Endothelial cell of umbilical vein (primary cell): Measurements from ENCODE around the gene ZBTB20. TPM values are rescaled to one million over a fixed set of nuclear protein-coding genes. Genes with fewer than 3 reads are reported as not detected.

Experiments
- BruUV-seq: library from RNA; stranded (reverse); fragments of 400-500 nt; replicated peaks from 2 replicates; lab custom pipeline; 2021; lab: Mats Ljungman, UMichigan
- CTCF ChIA-PET: fragments of 300-600, 350-600 bp; sonication (Branson Sonifier 250); formaldehyde crosslinking; loops from one replicate; lab custom pipeline; 2021; ENCODE audit warnings: antibody characterized with exemption, inconsistent platforms; lab: Charles Lee
- POLR2A ChIA-PET: fragments of 300-600, 350-600 bp; sonication (Branson Sonifier 250); formaldehyde crosslinking; loops from one replicate; lab custom pipeline; 2021; ENCODE audit warnings: antibody characterized with exemption, inconsistent platforms; lab: Charles Lee
- DNase-seq: peaks from one replicate; pipeline ENCODE4 v3.0.0-alpha.2; 2011; ENCODE audit warnings: low read depth, low spot score
- FAIRE-seq: peaks from 2 replicates; lab custom pipeline; 2011; peaks lifted over from hg19 to GRCh38; lab: Jason Lieb, UNC
- H2AFZ ChIP-seq: 2 replicates; pipeline ENCODE4 v1.6.0; 2012; ENCODE audit warnings: low read depth, low read length, control low read depth, inconsistent platforms
- H3K27ac ChIP-seq: 2 replicates; pipeline ENCODE4 v1.5.1; 2011; ENCODE audit warnings: low read depth, mild to moderate bottlenecking, control low read depth, low read length, moderate library complexity; ENCODE audit not compliant: insufficient read depth
- H3K27me3 ChIP-seq, 2 experiments: 2 replicates each; pipeline versions ENCODE4 v1.6.0 to v1.6.1; 2011; ENCODE audit warnings: low read length in 2 of 2, mixed read lengths in 1 of 2; ENCODE audit not compliant: control insufficient read depth in 2 of 2, insufficient read depth in 2 of 2
- H3K36me3 ChIP-seq, 2 experiments: 2 replicates in 1 of 2; 3 replicates in 1 of 2; pipeline ENCODE4 v1.5.1; 2011; ENCODE audit warnings: low read length in 2 of 2, mild to moderate bottlenecking in 1 of 2, moderate library complexity in 1 of 2; ENCODE audit not compliant: control insufficient read depth in 2 of 2, insufficient read depth in 2 of 2; ENCODE audit errors: extremely low read depth in 1 of 2
- H3K4me1 ChIP-seq: 3 replicates; pipeline ENCODE4 v1.5.1; 2011; ENCODE audit warnings: mild to moderate bottlenecking, low read length; ENCODE audit not compliant: control insufficient read depth, insufficient read depth; ENCODE audit errors: extremely low read depth
- H3K4me2 ChIP-seq: 2 replicates; pipeline ENCODE4 v1.6.1; 2011; ENCODE audit warnings: low read length, control low read depth, mixed read lengths; ENCODE audit not compliant: insufficient read depth
- H3K4me3 ChIP-seq, 3 experiments: fragments of 200-600 bp in 1 of 3; sonication (generic), shearing (Covaris generic) in 1 of 3; replicated peaks in 1 of 3; 2 replicates each; pipeline ENCODE4 v1.5.1; 2011 to 2016; ENCODE audit warnings: control low read depth in 3 of 3, low read length in 3 of 3, mild to moderate bottlenecking in 2 of 3, inconsistent platforms in 1 of 3, low read depth in 1 of 3, moderate library complexity in 1 of 3; ENCODE audit not compliant: insufficient read depth in 1 of 3
- H3K79me2 ChIP-seq: 2 replicates; pipeline ENCODE4 v1.6.0; 2012; ENCODE audit warnings: low read length, inconsistent platforms; ENCODE audit not compliant: control insufficient read depth, insufficient read depth
- H3K9ac ChIP-seq: replicated peaks from 2 replicates; pipeline ENCODE3; 2011; ENCODE audit warnings: low read length, control low read depth; ENCODE audit not compliant: insufficient read depth; ENCODE audit errors: extremely low read depth
- H3K9me1 ChIP-seq: replicated peaks from 3 replicates; pipeline ENCODE4 v1.6.0; 2011; ENCODE audit warnings: mild to moderate bottlenecking, low read length; ENCODE audit not compliant: control insufficient read depth, insufficient read depth; ENCODE audit errors: extremely low read depth
- H3K9me3 ChIP-seq: replicated peaks from 2 replicates; pipeline ENCODE4 v1.5.1; 2012; ENCODE audit warnings: low read length, inconsistent platforms; ENCODE audit not compliant: control insufficient read depth, insufficient read depth
- H4K20me1 ChIP-seq: replicated peaks from 2 replicates; pipeline ENCODE3; 2011; ENCODE audit warnings: mild to moderate bottlenecking, low read length; ENCODE audit not compliant: control insufficient read depth, insufficient read depth; ENCODE audit errors: extremely low read depth
- CTCF ChIP-seq, 2 donors: IDR thresholded peaks; 1 replicate in 1 of 2; 2 replicates in 1 of 2; pipeline ENCODE4 v1.5.1; 2011; ENCODE audit warnings: low read length in 2 of 2, mild to moderate bottlenecking in 2 of 2, moderate library complexity in 2 of 2, control low read depth in 1 of 2, inconsistent platforms in 1 of 2, low read depth in 1 of 2; ENCODE audit not compliant: insufficient read depth in 1 of 2; ENCODE audit errors: extremely low read depth in 1 of 2
- EZH2 ChIP-seq: IDR thresholded peaks from 2 replicates; pipeline ENCODE4 v1.6.1; 2012; ENCODE audit warnings: borderline replicate concordance, low read depth, mild to moderate bottlenecking, moderate library complexity, low read length, inconsistent platforms; ENCODE audit not compliant: severe bottlenecking
- FOS ChIP-seq: IDR thresholded peaks from 2 replicates; pipeline ENCODE4 v1.6.1; 2011; ENCODE audit warnings: mild to moderate bottlenecking, low read length, moderate library complexity, borderline replicate concordance; ENCODE audit not compliant: insufficient read depth
- GATA2 ChIP-seq: IDR thresholded peaks from 2 replicates; pipeline ENCODE4 v1.7.0; 2011; ENCODE audit warnings: low read depth, mild to moderate bottlenecking, moderate library complexity, mixed read lengths, low read length; ENCODE audit not compliant: insufficient read length, insufficient read depth
- JUN ChIP-seq: IDR thresholded peaks from 2 replicates; pipeline ENCODE4 v1.6.1; 2011; ENCODE audit warnings: borderline replicate concordance, low read depth; ENCODE audit not compliant: insufficient read length, insufficient read depth
- MAX ChIP-seq: IDR thresholded peaks from 2 replicates; pipeline ENCODE4 v1.6.1; 2011; ENCODE audit not compliant: insufficient read depth, insufficient read length
- MYC ChIP-seq: IDR thresholded peaks from one replicate; pipeline ENCODE4 v1.6.1; 2011; ENCODE audit warnings: mild to moderate bottlenecking, low read depth, low read length
- POLR2A ChIP-seq: IDR thresholded peaks from 2 replicates; pipeline ENCODE4 v1.6.1; 2012; ENCODE audit warnings: low read depth, mild to moderate bottlenecking, control low read depth, low read length
- POLR2AphosphoS5 ChIP-seq: IDR thresholded peaks from 2 replicates; pipeline ENCODE4 v1.6.1; 2012; ENCODE audit warnings: low read depth, mild to moderate bottlenecking, control low read depth, low read length, moderate library complexity; ENCODE audit not compliant: insufficient read depth
- dilution Hi-C: fragments of 300-500 bp; cut with MboI; formaldehyde crosslinking; loops from one replicate; pipeline ENCODE4 v1.15.0; 2019; ENCODE audit warnings: low sequenced_read_pairs; ENCODE audit not compliant: extremely low pct_ligation_motif_present
- intact Hi-C: fragments of 100-400 bp; cut with micrococcal nuclease; formaldehyde crosslinking; loops from one replicate; pipeline ENCODE4 v1.10.0; 2022
- polyA plus RNA-seq, 4 experiments: library from polyadenylated mRNA; depleted of rRNA in 3 of 4; stranded (reverse) in 3 of 4; unstranded in 1 of 4; fragments of >200 nt; gene quantifications; 2 replicates each; pipeline versions ENCODE4 v1.2.1 to v1.2.3, GENCODE V29; 2011 to 2012; ENCODE audit warnings: missing spikeins in 1 of 4
- total RNA-seq: library from RNA; stranded (reverse); gene quantifications from 2 replicates; pipeline ENCODE4 v1.2.3, GENCODE V29; 2021

Gene ZBTB20
- total and polyA plus RNA-seq, 2 donors (not counting 3 experiments of a cell fraction or from before 2014, with no cell fraction given), result 2.1 to 20.5 TPM

DNA sequence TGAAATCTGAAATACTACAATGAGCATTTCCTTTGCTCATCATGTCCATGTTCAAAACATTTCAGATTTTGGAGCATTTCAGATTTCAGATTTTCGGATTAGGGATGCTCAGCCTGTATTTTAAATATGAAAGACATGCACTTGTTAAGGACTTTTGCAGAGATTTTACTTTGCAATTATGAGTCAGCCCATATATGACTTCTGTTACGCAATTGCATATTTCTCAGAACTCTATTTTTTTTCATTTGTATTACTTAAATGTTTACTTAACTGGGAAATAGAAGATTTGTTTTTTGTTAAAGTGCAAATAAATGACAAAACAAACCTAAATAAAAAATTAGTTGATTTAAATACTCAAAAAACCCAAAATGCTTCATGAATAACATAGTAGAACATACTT lies 376.2 kb downstream of the ZBTB20 start:
- no peaks in the 10 kb centered on the region for H3K9me3 ChIP-seq
- FAIRE-seq, result no peak

More for the DNA sequence above, 376.2 kb downstream of the ZBTB20 start:
- H3K36me3 ChIP-seq, result no peaks in the 10 kb centered on the region
- no peaks in the 10 kb centered on the region for H3K79me2 ChIP-seq
- no peak overlapping the region for H3K9ac ChIP-seq
- intact Hi-C loops, result no loop called here
- CTCF ChIA-PET, result no interaction called here
- no peak overlapping the region for H3K4me2 ChIP-seq
- POLR2A ChIA-PET, result no interaction called here
- no peaks in the 10 kb centered on the region for H3K9me1 ChIP-seq
- no peak overlapping the region for H3K4me3 ChIP-seq
- H4K20me1 ChIP-seq, result no peaks in the 10 kb centered on the region
- H3K27ac ChIP-seq, result no peak overlapping the region
- no peaks in the 10 kb centered on the region for H3K4me1 ChIP-seq
- BruUV-seq, result no TSS peak
- DNase-seq, result no peak
- no peaks in the 10 kb centered on the region for H3K27me3 ChIP-seq
- dilution Hi-C loops, result no loop called here
- no peak overlapping the region for H2AFZ ChIP-seq
- TF ChIP-seq POLR2A (no peak), MAX (no peak), EZH2 (no peak), MYC (no peak), FOS (no peak), POLR2AphosphoS5 (no peak), GATA2 (no peak), CTCF (IDR thresholded peaks at IDR 0.05; ENCODE audit: extremely low read depth in 1 of 2, insufficient read depth in 1 of 2, low read depth in 1 of 2, low read length in 2 of 2) (no peak), JUN (no peak)
